ENCODE measurements around the gene NYAP2. TPM values are rescaled to one million over a fixed set of nuclear protein-coding genes. Genes with fewer than 3 reads are reported as not detected.

Gene NYAP2
- total and polyA plus RNA-seq, 10 of the 15 experiments (the other 5 are each of a cell fraction or from before 2014, with no cell fraction given), result 0.03 TPM; not detected in 9

- intact Hi-C loops (cut with micrococcal nuclease; ENCODE audit: unreplicated experiment), result no loop called here
- Histone ChIP-seq H3K4me2 (ENCODE audit: control insufficient read depth, insufficient read depth) (no peak overlapping the region), H2AFZ (ENCODE audit: control insufficient read depth, low read depth, low read length) (no peak overlapping the region), H4K20me1 (ENCODE audit: control insufficient read depth, insufficient read depth) (no peaks in the 10 kb centered on the region), H3K9ac (ENCODE audit: control insufficient read depth, insufficient read depth, low read length) (no peak overlapping the region), H3K27me3 (replicated peaks in 1 of 2; ENCODE audit: control insufficient read depth in 2 of 2, insufficient read depth in 2 of 2, low read length in 1 of 2) (no peaks in the 10 kb centered on the region), H3K27ac (ENCODE audit: control insufficient read depth, insufficient read depth) (no peak overlapping the region), H3K9me3 (replicated peaks; ENCODE audit: control insufficient read depth, insufficient read depth, low read length) (no peaks in the 10 kb centered on the region), H3K36me3 (ENCODE audit: control insufficient read depth in 2 of 2, insufficient read depth in 2 of 2, low read length in 1 of 2) (no peaks in the 10 kb centered on the region), H3K4me1 (ENCODE audit: control insufficient read depth, insufficient read depth, low read length) (no peaks in the 10 kb centered on the region), H3K79me2 (ENCODE audit: control insufficient read depth, insufficient read depth, low read length) (no peaks in the 10 kb centered on the region), H3K4me3 (no peak overlapping the region)
- POLR2A ChIA-PET, result no interaction called here
- FAIRE-seq, result no peak
- in situ Hi-C loops (cut with MboI), result no loop called here
- DNase-seq (ENCODE audit: low read depth, low spot score), result no peak
- no peak for TF ChIP-seq HDAC6 (IDR thresholded peaks at IDR 0.05; ENCODE audit: unreplicated experiment)
- no peak for TF ChIP-seq KAT2A (conservative IDR thresholded peaks at IDR 0.05; ENCODE audit: control insufficient read depth, low read depth, low read length)
- no peak for TF ChIP-seq DPF2 (IDR thresholded peaks at IDR 0.05)
- no peak for TF ChIP-seq ZNF207 (IDR thresholded peaks at IDR 0.05; ENCODE audit: borderline replicate concordance)
- TF ChIP-seq WRNIP1 (IDR thresholded peaks at IDR 0.05; ENCODE audit: borderline replicate concordance, low read depth, low read length), result no peak
- TF ChIP-seq MYC (IDR thresholded peaks at IDR 0.05; ENCODE audit: insufficient read depth, insufficient read length, insufficient replicate concordance, low read length, severe bottlenecking), result no peak
- TF ChIP-seq SRF (IDR thresholded peaks at IDR 0.05; ENCODE audit: low read depth in 2 of 2, low read length in 2 of 2), result no peak
- TF ChIP-seq EGR1 (IDR thresholded peaks at IDR 0.05; ENCODE audit: borderline replicate concordance in 1 of 2, low read depth in 2 of 2, low read length in 2 of 2), result no peak
- no peak for TF ChIP-seq CBX5 (IDR thresholded peaks at IDR 0.05; ENCODE audit: low read depth)
- no peak for TF ChIP-seq BHLHE40 (IDR thresholded peaks at IDR 0.05; ENCODE audit: borderline replicate concordance in 1 of 2, low read depth in 2 of 2, low read length in 1 of 2)
- TF ChIP-seq, protein P1, sequence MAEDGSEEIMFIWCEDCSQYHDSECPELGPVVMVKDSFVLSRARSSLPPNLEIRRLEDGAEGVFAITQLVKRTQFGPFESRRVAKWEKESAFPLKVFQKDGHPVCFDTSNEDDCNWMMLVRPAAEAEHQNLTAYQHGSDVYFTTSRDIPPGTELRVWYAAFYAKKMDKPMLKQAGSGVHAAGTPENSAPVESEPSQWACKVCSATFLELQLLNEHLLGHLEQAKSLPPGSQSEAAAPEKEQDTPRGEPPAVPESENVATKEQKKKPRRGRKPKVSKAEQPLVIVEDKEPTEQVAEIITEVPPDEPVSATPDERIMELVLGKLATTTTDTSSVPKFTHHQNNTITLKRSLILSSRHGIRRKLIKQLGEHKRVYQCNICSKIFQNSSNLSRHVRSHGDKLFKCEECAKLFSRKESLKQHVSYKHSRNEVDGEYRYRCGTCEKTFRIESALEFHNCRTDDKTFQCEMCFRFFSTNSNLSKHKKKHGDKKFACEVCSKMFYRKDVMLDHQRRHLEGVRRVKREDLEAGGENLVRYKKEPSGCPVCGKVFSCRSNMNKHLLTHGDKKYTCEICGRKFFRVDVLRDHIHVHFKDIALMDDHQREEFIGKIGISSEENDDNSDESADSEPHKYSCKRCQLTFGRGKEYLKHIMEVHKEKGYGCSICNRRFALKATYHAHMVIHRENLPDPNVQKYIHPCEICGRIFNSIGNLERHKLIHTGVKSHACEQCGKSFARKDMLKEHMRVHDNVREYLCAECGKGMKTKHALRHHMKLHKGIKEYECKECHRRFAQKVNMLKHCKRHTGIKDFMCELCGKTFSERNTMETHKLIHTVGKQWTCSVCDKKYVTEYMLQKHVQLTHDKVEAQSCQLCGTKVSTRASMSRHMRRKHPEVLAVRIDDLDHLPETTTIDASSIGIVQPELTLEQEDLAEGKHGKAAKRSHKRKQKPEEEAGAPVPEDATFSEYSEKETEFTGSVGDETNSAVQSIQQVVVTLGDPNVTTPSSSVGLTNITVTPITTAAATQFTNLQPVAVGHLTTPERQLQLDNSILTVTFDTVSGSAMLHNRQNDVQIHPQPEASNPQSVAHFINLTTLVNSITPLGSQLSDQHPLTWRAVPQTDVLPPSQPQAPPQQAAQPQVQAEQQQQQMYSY (CRISPR knock-in tag; IDR thresholded peaks at IDR 0.05), result no peak
- no peak for TF ChIP-seq SUZ12 (IDR thresholded peaks at IDR 0.05; ENCODE audit: unreplicated experiment)
- TF ChIP-seq IKZF1 (conservative IDR thresholded peaks at IDR 0.05), result no peak
- CTCF ChIA-PET, result interaction anchor here (1.0 kb wide), 1 partner anchor 10 kb away, joined by 3 read pairs; no protein-coding TSS in a partner anchor
- ATAC-seq, result no peak
- RAD21 ChIA-PET (ENCODE audit: unreplicated experiment), result no interaction called here
- SMC1A ChIA-PET (ENCODE audit: uncharacterized antibody, unreplicated experiment), result no interaction called here
- 22% methylated on average over 5 of the region's 5 CpGs for WGBS (ENCODE audit: insufficient coverage, insufficient replicate concordance, low lambda C conversion rate, missing lambda C conversion rate)
- BruUV-seq (replicated peaks), result no TSS peak
Measured at GRCh38 chr2:225431105-225431863, 31.8 kb downstream of the NYAP2 start.

All from GM12878 (cell line).